HepG2 (cell line): Measurements from ENCODE around the gene VWCE. TPM values are rescaled to one million over a fixed set of nuclear protein-coding genes. Genes with fewer than 3 reads are reported as not detected.

Source experiments
- CENPX ChIP-seq: sonication (generic); formaldehyde crosslinking; IDR thresholded peaks from 2 replicates; pipeline ENCODE4 v1.9.0; 2021; ENCODE audit warnings: mild to moderate bottlenecking, missing genetic modification reagents, moderate library complexity
- HOXA5 ChIP-seq: sonication (generic); formaldehyde crosslinking; IDR thresholded peaks from 2 replicates; pipeline ENCODE4 v1.4.0; 2020; ENCODE audit warnings: missing genetic modification reagents
- MAFG ChIP-seq: sonication (generic); formaldehyde crosslinking; IDR thresholded peaks from 2 replicates; pipeline ENCODE4 v1.5.1; 2020; ENCODE audit warnings: mild to moderate bottlenecking, missing genetic modification reagents
- MAFK ChIP-seq, 2 experiments: IDR thresholded peaks in 1 of 2; conservative IDR thresholded peaks in 1 of 2; 2 replicates each; pipeline ENCODE4 v1.6.1; 2011; ENCODE audit warnings: improper control_type of control experiment in 2 of 2, low read length in 2 of 2
- MTA1 ChIP-seq: sonication (generic); formaldehyde crosslinking; IDR thresholded peaks from 2 replicates; pipeline ENCODE4 v1.4.0; 2020; ENCODE audit warnings: missing genetic modification reagents, mild to moderate bottlenecking, borderline replicate concordance
- MYC ChIP-seq: sonication (generic); formaldehyde crosslinking; IDR thresholded peaks from 2 replicates; pipeline ENCODE4 v1.9.0; 2021; ENCODE audit warnings: missing genetic modification reagents, borderline replicate concordance
- SP2 ChIP-seq: sonication (generic); formaldehyde crosslinking; IDR thresholded peaks from 2 replicates; pipeline ENCODE4 v1.5.1; 2020; ENCODE audit warnings: mild to moderate bottlenecking, missing genetic modification reagents
- SP5 ChIP-seq: IDR thresholded peaks from 2 replicates; pipeline ENCODE4 v1.6.1; 2016; ENCODE audit warnings: low read depth, borderline replicate concordance
- YEATS4 ChIP-seq: sonication (generic); formaldehyde crosslinking; IDR thresholded peaks from 2 replicates; pipeline ENCODE4 v1.4.0; 2020; ENCODE audit warnings: missing genetic modification reagents, borderline replicate concordance
- ZBTB20 ChIP-seq: sonication (generic); formaldehyde crosslinking; IDR thresholded peaks from 2 replicates; pipeline ENCODE4 v1.8.1; 2023; ENCODE audit warnings: missing genetic modification reagents, low read depth, mild to moderate bottlenecking, borderline replicate concordance
- ZFP1 ChIP-seq: IDR thresholded peaks from 2 replicates; pipeline ENCODE4 v1.6.1; 2016
- ZKSCAN8 ChIP-seq: IDR thresholded peaks from 2 replicates; pipeline ENCODE4 v1.6.1; 2016; ENCODE audit warnings: borderline replicate concordance, missing genetic modification reagents, missing compliant biosample characterization
- ZNF317 ChIP-seq: sonication (generic); formaldehyde crosslinking; IDR thresholded peaks from 2 replicates; pipeline ENCODE4 v1.5.0; 2020; ENCODE audit warnings: mild to moderate bottlenecking, missing genetic modification reagents
- ZNF547 ChIP-seq: sonication (generic); formaldehyde crosslinking; IDR thresholded peaks from 2 replicates; pipeline ENCODE4 v1.5.1; 2020; ENCODE audit warnings: mild to moderate bottlenecking, missing genetic modification reagents
- ZNF550 ChIP-seq: sonication (generic); formaldehyde crosslinking; IDR thresholded peaks from 2 replicates; pipeline ENCODE4 v1.4.0; 2020; ENCODE audit warnings: mild to moderate bottlenecking, missing genetic modification reagents, borderline replicate concordance
- ZNF570 ChIP-seq: sonication (generic); formaldehyde crosslinking; IDR thresholded peaks from 2 replicates; pipeline ENCODE4 v1.4.0; 2020; ENCODE audit warnings: mild to moderate bottlenecking, missing genetic modification reagents, borderline replicate concordance
- ZNF780A ChIP-seq: sonication (generic); formaldehyde crosslinking; IDR thresholded peaks from 2 replicates; pipeline ENCODE4 v1.8.0; 2022; ENCODE audit warnings: mild to moderate bottlenecking, missing genetic modification reagents, moderate library complexity
- polyA plus RNA-seq, 8 experiments: library from polyadenylated mRNA; depleted of rRNA in 3 of 8; stranded (reverse) in 7 of 8; unstranded in 1 of 8; fragments of >200 nt; fragmentation: Illumina TruSeq in 4 of 8; extraction: Trizol in 4 of 8; gene quantifications; 2 replicates each; pipeline versions ENCODE4 v1.2.1 to v1.2.3, GENCODE V29; 2011 to 2016; ENCODE audit warnings: low read depth in 4 of 8, missing spikeins in 1 of 8, mixed read lengths in 1 of 8; ENCODE audit not compliant: insufficient read depth in 1 of 8
- total RNA-seq, 5 experiments: library from RNA; depleted of rRNA; stranded (reverse); fragments of >200 nt; fragmentation: Illumina TruSeq; extraction: Trizol; gene quantifications; 2 replicates each; pipeline ENCODE4 v1.2.3, GENCODE V29; 2016; ENCODE audit warnings: low read depth in 1 of 5
- TF ChIP-seq, protein P1 (sequence below): sonication (generic); formaldehyde crosslinking; IDR thresholded peaks from 2 replicates; pipeline ENCODE4 v1.4.0; 2020; ENCODE audit warnings: missing genetic modification reagents, borderline replicate concordance
- TF ChIP-seq, protein P2 (sequence below): sonication (generic); formaldehyde crosslinking; IDR thresholded peaks from 2 replicates; pipeline ENCODE4 v1.5.1; 2020; ENCODE audit warnings: missing genetic modification reagents, mild to moderate bottlenecking, borderline replicate concordance
- TF ChIP-seq, protein P3 (sequence below), 2 experiments: sonication (generic) in 1 of 2; formaldehyde crosslinking in 1 of 2; IDR thresholded peaks; 2 replicates each; pipeline versions ENCODE4 v1.4.0 to v1.6.1; 2018 to 2020; ENCODE audit warnings: missing genetic modification reagents in 2 of 2, borderline replicate concordance in 1 of 2, low read depth in 1 of 2, mild to moderate bottlenecking in 1 of 2, missing biosample characterization in 1 of 2
- TF ChIP-seq, protein P4 (sequence below): sonication (generic); formaldehyde crosslinking; IDR thresholded peaks from 2 replicates; pipeline ENCODE4 v1.4.0; 2020; ENCODE audit warnings: mild to moderate bottlenecking, missing genetic modification reagents

Gene VWCE
- total and polyA plus RNA-seq, 2 of the 13 experiments (the other 11 are each of a cell fraction or from before 2014, with no cell fraction given), result 27.6 to 58.3 TPM

DNA sequence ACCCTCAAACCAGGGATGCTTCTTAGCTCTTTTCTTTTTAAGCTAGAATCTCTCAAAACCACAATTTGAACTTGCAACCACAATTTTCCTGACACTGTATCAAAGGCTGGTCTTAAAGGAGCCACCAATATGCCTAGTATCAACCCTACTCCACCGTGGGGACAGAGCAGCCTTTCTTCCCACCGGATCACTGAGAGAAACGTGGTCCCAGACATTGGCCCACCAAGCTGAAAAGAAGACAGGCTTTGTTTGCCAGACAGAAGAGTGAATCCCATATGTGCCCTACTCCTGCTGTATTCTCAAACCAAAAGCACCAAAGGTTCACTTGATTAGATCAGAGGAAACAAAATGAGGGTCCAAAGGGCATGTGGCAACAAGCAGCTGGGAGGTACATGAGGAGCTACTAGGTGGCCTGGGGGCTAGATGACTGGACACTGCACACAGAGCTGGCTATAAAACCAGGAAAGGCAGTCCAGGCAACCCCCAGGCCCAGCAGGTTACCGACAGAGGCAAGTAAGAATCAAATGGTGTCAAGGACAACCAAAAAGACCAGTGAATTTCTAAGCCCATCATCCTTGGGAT, 3.6 kb upstream of the VWCE start (continued):
- no peak for TF ChIP-seq CENPX
- TF ChIP-seq, protein P1, sequence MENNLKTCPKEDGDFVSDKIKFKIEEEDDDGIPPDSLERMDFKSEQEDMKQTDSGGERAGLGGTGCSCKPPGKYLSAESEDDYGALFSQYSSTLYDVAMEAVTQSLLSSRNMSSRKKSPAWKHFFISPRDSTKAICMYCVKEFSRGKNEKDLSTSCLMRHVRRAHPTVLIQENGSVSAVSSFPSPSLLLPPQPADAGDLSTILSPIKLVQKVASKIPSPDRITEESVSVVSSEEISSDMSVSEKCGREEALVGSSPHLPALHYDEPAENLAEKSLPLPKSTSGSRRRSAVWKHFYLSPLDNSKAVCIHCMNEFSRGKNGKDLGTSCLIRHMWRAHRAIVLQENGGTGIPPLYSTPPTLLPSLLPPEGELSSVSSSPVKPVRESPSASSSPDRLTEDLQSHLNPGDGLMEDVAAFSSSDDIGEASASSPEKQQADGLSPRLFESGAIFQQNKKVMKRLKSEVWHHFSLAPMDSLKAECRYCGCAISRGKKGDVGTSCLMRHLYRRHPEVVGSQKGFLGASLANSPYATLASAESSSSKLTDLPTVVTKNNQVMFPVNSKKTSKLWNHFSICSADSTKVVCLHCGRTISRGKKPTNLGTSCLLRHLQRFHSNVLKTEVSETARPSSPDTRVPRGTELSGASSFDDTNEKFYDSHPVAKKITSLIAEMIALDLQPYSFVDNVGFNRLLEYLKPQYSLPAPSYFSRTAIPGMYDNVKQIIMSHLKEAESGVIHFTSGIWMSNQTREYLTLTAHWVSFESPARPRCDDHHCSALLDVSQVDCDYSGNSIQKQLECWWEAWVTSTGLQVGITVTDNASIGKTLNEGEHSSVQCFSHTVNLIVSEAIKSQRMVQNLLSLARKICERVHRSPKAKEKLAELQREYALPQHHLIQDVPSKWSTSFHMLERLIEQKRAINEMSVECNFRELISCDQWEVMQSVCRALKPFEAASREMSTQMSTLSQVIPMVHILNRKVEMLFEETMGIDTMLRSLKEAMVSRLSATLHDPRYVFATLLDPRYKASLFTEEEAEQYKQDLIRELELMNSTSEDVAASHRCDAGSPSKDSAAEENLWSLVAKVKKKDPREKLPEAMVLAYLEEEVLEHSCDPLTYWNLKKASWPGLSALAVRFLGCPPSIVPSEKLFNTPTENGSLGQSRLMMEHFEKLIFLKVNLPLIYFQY, result no peak
- 0 out of 2 replicates have a peak, but pooled peaks have one; percentile 18 for TF ChIP-seq MTA1 (CRISPR knock-in tag)
- TF ChIP-seq, protein P2, sequence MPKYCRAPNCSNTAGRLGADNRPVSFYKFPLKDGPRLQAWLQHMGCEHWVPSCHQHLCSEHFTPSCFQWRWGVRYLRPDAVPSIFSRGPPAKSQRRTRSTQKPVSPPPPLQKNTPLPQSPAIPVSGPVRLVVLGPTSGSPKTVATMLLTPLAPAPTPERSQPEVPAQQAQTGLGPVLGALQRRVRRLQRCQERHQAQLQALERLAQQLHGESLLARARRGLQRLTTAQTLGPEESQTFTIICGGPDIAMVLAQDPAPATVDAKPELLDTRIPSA, result no peak
- no peak for TF ChIP-seq SP2
- TF ChIP-seq, protein P3, sequence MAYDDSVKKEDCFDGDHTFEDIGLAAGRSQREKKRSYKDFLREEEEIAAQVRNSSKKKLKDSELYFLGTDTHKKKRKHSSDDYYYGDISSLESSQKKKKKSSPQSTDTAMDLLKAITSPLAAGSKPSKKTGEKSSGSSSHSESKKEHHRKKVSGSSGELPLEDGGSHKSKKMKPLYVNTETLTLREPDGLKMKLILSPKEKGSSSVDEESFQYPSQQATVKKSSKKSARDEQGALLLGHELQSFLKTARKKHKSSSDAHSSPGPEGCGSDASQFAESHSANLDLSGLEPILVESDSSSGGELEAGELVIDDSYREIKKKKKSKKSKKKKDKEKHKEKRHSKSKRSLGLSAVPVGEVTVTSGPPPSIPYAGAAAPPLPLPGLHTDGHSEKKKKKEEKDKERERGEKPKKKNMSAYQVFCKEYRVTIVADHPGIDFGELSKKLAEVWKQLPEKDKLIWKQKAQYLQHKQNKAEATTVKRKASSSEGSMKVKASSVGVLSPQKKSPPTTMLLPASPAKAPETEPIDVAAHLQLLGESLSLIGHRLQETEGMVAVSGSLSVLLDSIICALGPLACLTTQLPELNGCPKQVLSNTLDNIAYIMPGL (CRISPR knock-in tag; IDR thresholded peaks at IDR 0.05; ENCODE audit: borderline replicate concordance in 1 of 2, low read depth in 1 of 2), result peak in 1 of 2 experiments; percentile 36; a peak in 1 of 4 replicates
- no peak for TF ChIP-seq ZNF780A (CRISPR knock-in tag)
- 0 out of 2 replicates have a peak, but pooled peaks have one; percentile 18 for TF ChIP-seq SP5 (CRISPR knock-in tag)
- no peak for TF ChIP-seq ZNF550
- TF ChIP-seq ZNF570 (CRISPR knock-in tag), result no peak
- 0 out of 2 replicates have a peak, but pooled peaks have one; percentile 38 for TF ChIP-seq ZBTB20
- no peak for TF ChIP-seq ZNF317 (CRISPR knock-in tag)
- TF ChIP-seq MAFG (CRISPR knock-in tag), result no peak
- TF ChIP-seq, protein P4, sequence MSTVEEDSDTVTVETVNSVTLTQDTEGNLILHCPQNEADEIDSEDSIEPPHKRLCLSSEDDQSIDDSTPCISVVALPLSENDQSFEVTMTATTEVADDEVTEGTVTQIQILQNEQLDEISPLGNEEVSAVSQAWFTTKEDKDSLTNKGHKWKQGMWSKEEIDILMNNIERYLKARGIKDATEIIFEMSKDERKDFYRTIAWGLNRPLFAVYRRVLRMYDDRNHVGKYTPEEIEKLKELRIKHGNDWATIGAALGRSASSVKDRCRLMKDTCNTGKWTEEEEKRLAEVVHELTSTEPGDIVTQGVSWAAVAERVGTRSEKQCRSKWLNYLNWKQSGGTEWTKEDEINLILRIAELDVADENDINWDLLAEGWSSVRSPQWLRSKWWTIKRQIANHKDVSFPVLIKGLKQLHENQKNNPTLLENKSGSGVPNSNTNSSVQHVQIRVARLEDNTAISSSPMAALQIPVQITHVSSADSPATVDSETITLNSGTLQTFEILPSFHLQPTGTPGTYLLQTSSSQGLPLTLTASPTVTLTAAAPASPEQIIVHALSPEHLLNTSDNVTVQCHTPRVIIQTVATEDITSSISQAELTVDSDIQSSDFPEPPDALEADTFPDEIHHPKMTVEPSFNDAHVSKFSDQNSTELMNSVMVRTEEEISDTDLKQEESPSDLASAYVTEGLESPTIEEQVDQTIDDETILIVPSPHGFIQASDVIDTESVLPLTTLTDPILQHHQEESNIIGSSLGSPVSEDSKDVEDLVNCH (CRISPR knock-in tag), result no peak
- peak; percentile 66; the same call in 1 of the 2 replicates for TF ChIP-seq YEATS4 (CRISPR knock-in tag)
- TF ChIP-seq ZFP1 (CRISPR knock-in tag), result peak; percentile 97
- TF ChIP-seq HOXA5 (CRISPR knock-in tag), result no peak
- peak; percentile 66; the same call in 1 of the 2 replicates for TF ChIP-seq MYC (CRISPR knock-in tag)
- TF ChIP-seq ZKSCAN8 (CRISPR knock-in tag), result peak; percentile 93
- TF ChIP-seq ZNF547 (CRISPR knock-in tag), result no peak
- TF ChIP-seq MAFK (conservative IDR thresholded peaks at IDR 0.05 in 1 of 2, IDR thresholded peaks at IDR 0.05 in 1 of 2; ENCODE audit: low read length in 2 of 2), result no peak
